GM21723 (cell line): Measurements from ENCODE around the gene R3HDM4.

Experiments used
- ATAC-seq: cut with Tn5 transposase; IDR thresholded peaks from one replicate; pipeline ENCODE4 v1.9.1; 2021; ENCODE audit warnings: mild to moderate bottlenecking, moderate library complexity; ENCODE audit not compliant: unreplicated experiment

The R3HDM4 gene

DNA sequence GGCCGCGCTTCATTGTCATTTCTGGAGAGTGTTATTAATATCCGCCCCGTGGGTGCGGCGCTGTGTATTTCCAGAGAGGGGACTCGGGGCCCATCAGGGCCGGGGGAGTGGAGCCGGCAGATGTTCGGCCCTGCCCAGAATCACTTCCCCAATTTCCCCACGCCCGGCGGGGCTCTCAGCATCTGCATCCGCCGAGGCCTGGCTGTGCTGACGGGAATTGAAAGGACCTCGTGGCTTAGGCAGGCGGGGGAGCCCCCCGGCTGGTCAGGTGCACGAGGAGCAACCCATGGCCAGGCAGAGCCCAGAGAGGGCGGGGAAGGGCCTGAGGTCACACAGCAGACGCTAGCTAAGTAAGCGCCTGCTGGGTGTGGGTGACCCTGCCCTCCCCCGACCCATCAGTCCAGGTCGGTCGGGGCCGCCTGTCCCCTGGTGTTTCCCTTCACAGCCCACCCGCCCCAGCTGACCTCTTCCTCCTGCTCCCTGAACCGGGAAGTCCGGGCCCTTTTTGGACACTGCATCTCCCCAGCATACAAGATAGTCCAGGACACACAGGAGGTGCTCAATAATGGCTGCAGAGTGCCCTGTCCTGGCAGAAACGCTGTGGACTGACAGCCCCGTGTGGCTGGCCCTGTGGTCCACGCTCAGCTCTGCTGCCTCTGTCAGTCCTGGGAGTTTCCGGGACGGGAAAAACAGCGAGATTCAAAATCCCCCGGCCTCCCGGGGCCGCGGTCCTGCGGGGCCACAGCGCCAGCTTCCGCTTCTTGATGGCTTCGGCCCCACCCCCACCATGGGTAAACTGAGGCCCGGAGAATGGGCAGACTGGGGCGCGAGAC is 34.9 kb upstream of the R3HDM4 start:
- ATAC-seq, result peak; percentile 60

GRCh38 chr19:947090-947706 is 34.2 kb upstream of the R3HDM4 start:
- peak; percentile 18 for ATAC-seq

DNA sequence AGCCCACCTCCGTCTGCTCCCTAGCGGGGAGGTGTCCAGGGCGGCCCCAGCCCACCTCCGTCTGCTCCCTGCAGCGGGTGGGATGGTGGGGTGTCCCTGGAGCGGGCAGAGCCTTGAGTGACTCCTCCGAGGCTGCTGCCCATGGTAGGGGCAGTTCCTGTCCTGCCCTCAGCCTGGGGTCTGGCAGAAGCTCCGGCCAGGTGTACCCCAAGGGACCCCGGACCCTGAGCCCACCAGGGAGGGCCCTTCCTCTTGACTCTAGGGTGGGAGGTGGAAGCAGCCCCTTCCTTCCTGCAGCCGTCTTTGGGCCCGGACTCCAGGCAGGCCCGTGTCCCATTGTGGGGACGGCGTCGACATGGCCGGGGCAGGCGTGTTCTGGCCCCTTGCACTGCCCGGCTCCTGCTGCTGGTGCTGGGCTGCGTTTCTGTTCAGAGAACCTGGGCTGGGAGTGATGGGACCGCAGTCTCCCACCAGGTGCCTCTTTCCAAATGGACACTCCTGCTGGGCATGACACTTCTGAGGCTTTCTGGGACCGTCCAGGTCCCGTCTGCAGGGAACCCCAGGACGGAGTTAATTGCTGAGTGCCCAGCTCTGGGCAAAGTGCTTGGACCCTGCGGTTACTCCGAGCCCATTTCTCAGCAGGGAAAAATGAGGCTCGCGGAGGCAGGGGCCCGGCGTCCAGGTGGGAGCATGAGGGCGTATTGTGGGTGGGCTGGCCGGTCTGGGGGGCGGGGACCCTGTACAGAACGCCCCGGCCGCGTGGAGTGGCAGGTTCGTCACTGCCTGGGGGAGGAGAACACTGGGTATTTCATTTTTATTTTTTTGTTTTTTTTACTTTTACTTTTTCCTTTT is 32.6 kb upstream of the R3HDM4 start:
- no peak for ATAC-seq

DNA sequence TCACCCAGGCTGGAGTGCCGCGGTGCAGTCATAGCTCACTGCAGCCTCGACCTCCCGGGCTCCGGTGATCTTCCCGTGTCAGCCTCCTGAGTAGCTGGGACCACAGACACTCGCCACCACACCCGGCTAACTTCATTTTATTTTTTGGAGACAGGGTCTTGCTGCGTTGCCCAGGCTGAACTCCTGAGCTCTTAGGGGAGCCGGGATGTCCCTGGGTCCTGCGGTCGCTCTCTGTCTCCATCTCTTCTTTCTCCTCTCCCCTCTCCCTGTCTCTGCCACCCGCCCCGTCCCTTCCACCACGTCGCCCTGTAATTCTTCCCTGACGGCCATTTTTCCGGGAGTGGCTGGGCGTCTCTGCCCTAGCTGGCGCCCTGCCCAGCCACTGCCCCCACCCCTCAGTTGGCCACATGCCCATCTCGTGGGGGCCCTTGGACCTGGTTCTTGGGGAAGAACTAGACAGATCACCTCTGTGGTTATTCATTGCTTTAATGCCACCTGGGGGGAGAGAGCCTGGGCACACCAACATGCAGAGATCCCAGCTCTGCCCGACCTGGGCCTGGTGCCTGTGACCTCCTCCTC is 31.7 kb upstream of the R3HDM4 start:
- no peak for ATAC-seq

- no peak for ATAC-seq
Measured at GRCh38 chr19:944171-944567, 31.1 kb upstream of the R3HDM4 start.

DNA sequence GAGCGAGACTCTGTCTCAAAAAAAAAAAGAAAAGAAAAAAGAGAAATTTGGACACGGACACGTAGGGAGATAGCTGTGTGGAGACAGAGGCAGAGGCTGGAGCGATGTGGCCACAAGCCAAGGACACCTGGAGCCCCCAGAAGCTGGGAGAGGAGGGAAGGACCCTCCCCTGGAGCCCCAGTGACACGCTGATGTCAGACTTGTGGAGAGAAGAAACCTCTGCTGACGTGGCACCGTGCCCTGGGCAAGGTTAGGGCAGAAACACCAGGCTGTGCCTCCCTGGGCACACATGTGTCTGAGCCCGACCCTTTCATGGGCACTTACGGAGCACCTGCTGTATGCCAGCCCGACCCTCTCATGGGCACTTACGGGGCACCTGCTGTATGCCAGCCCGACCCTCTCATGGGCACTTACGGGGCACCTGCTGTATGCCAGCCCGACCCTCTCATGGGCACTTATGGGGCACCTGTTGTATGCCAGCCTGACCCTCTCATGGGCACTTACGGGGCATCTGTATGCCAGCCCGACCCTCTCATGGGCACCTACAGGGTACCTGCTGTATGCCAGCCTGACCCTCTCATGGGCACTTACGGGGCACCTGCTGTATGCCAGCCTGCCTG is 30.6 kb upstream of the R3HDM4 start:
- no peak for ATAC-seq

- ATAC-seq, result no peak
Measured at GRCh38 chr19:942133-942645, 29.2 kb upstream of the R3HDM4 start.

DNA sequence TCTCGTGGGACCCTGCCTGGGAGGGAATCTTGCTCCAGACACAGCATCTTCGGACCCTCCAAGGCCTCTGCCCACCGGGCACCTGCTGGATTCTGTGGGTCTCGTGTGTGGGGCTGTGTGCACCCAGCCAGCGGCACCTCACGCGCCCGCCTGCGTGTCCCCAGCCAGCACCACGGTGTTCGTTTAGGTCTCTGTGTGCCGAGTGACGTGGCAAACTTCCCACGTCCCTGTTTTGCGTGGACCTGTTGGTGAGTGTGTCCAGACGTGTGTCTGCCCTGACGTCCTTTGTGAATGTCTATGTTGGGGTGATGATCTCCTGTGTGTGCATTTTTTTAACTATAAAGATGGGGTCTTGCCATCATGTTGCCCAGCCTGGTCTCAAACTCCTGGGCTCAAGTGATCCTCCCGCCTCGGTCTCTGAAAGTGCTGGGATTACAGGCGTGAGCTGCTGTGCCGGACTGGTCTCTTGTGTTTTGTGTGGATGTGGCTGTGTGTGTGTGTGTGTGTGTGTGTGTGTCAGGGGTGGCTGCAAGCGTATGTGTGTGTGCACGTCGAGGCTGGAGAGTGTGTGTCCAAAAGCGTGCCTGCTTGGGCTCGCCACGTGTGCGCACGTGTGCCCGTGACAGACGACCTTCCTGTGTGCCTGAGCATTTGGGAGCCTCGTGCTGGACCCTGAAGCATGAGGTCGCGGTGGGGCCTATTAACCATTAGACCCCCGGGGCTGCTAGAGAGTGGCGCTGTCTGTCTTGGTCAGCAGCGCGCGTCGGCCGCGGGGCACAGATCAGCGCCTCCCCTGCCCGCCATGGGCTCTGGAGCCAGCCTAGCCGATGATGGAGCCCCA is 28.5 kb upstream of the R3HDM4 start:
- no peak for ATAC-seq

GRCh38 chr19:940591-941291 is 27.7 kb upstream of the R3HDM4 start:
- no peak for ATAC-seq

DNA sequence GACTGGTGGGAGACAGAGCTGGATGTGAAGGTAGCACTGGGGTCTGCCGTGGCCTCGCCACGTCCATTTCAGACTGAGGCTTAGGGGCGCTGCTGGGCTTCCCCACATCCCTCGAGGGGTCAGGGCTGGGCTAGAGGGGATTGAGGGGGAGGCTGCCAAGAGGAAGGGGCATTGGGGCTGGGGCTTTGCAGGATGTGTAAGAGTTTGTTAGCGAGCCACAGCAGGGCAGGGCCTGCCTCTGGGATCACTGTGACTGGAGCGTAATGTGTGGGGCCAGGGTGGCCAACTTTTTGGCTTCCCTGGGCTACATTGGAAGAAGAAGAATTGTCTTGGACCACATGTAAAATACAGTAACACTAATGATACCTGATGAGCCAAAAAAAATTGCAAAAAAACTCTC is 26.9 kb upstream of the R3HDM4 start:
- ATAC-seq, result no peak

- no peak for ATAC-seq
Measured at GRCh38 chr19:939439-939838, 26.4 kb upstream of the R3HDM4 start.

GRCh38 chr19:938233-938923 is 25.4 kb upstream of the R3HDM4 start:
- ATAC-seq, result no peak

- ATAC-seq, result no peak
Measured at GRCh38 chr19:937259-937694, 24.3 kb upstream of the R3HDM4 start.

DNA sequence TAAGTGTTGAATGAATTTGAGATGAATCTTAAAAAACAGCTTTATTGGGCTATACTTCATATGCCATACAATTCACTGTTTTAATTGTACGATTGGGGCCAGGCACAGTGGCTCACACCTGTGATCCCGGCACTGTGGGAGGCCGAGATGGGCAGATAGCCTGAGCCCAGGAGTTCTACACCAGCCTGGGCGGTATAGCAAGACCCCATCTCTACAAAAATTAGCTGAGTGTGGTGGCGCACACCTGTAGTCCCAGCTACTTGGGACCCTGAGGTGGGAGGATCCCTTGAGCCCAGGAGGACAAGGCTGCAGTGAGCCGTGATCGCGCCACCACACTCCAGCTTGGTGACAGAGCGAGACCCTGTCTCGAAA is 23.1 kb upstream of the R3HDM4 start:
- no peak for ATAC-seq

DNA sequence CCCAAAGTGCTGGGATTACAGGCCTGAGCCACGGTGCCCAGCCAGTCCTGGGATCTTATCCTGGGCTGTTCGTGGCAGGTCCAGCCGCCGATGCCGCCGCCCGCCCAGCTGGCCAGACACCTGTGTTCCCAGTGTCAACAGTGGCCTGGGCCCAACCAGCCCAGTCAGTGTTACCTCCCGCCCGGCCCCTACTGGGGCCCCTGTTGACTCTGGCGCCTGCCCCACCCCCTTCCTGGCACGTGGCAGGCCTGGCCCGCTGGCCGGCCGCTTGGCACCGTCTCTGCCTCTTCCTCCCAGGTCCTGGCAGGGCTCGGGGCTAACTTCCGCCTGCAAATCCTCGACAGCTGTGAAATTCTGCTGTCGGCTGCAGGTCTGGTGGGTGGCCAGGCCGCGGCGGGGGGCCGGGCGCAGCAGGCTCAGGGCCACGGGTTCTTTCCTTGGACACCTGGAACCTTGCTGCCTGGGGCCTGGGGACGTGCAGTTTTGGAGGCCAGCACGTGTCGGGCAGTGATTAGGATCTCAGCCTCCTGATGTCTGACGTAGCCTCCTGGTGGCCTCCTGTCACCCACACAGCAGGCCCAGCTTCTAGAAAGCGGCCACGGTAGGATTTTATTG is 22.0 kb upstream of the R3HDM4 start:
- no peak for ATAC-seq

DNA sequence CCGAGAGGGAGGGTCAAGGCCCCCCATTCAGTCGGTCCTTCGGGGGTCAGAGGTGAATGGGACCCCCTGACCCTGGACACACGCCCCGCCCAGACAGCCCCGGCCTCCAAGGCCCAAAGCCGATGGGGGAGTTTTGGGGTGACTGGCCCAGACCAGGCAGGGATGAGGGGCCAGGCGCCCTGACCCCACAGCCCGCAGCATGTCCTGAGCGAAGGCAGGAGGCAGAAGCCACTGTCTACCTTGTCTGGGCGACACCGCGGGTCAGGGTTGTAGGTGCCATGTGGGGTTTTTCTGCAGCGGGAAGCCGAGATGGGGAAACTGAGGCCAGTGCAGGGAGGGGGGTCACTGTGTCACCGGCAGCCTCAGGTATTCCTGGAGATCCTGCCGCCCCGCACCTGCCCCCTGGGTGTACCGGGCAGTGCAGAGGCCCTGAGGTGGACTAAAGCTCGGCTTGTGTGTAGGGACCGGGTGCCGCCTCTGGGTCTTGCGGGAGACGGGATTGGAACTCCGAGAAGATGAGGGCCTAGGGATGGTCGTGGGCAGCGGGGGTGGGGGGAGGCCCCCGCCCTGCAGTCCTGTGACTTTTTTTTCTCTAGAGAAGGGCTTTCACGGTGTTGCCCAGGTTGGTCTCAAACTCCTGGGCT is 21.3 kb upstream of the R3HDM4 start:
- no peak for ATAC-seq

- no peak for ATAC-seq
Measured at GRCh38 chr19:933553-933882, 20.5 kb upstream of the R3HDM4 start.
